Measurements from ENCODE around the gene SMIM35. TPM values are rescaled to one million over a fixed set of nuclear protein-coding genes. Genes with fewer than 3 reads are reported as not detected.

SMIM35 gene
- total RNA-seq, 1 experiment from 2014 or later: not detected

DNA sequence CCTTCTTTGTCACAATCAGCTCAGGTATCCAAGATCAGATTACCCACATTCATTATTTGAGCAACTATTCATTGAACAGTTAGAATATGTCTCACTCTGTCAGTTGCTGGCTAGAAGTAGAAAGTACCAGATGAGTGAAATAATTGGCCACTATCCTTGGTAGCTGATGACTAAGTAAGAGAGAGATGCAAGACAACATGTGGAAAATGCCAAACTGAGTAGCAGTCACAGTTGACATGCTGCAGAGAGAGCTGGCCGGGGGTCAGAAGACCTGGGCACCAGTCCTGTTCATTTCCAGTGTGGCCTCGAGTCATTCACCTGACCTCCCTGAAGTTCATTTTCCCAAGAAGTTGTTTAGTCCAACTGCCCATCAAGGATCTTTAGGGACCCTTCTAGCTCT is 22.5 kb upstream of the SMIM35 start:
- peak; percentile 9 for DNase-seq (ENCODE audit: low spot score)

DNA sequence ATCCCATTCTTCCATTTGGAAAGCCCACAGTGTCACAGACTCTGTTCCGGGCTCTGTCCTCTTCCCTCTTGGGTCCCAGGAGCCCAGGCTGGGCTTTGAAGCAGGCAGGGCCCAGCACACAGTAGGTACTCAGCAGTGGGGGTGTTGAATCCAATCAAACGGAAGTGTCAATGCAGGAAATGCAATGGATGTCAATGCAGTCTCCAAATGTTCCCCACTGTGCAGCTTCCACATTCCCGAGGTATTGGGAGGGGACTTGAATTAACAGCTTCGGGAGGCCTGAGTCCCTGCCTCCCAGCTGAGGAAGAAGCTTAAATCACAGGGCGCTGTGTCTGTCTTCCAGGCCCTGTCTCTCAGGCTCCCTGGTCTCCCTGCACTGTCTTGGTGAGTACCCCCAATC is 21.8 kb upstream of the SMIM35 start:
- DNase-seq (ENCODE audit: low spot score): no peak

DNA sequence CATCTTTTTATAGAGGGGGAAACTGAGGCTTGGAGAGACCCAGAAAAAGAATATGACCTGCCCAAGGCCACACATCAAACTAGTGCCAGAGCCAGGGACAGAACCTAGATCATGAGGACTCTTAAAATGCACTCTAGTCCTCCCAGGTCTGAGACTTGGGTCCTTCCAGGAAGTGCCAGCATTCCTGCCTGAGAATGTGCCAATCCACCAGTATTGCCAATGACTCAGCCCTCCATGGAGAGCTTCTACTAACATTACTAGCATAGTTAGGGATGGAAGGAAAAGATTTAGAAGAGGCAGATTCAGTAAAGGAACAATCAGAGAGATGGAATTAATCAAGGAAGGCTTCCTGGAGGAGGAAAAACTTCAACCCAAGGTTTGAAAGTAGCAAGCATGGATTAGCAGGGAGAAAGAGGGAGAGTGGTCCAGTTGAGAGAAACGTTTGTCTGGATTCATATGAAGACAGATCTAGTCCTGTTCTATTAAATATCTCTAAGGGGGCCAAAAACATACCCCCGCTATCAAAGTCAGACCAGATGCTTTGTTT is 20.1 kb upstream of the SMIM35 start:
- DNase-seq (ENCODE audit: low spot score): peak; percentile 52

- DNase-seq (ENCODE audit: low spot score): no peak
Measured at GRCh38 chr11:118105657-118106305, 19.0 kb upstream of the SMIM35 start.

DNA sequence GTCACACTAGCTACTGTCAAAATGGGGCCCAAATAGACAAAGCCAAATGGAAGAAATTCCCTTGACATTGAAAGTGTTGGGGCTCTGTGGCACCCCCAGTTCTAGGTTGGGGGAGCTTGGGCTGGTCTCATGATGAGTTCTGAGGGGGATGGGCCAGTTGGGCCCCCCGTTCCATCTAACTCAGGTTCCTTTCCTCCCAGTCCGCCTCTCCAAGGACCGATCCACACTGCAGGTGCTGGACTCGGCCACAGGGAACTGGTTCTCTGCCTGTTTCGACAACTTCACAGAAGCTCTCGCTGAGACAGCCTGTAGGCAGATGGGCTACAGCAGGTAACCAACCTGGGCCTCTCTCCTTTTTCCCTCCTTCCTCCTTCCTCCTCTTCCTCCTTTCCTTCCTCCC is 17.7 kb upstream of the SMIM35 start:
- no peak for DNase-seq (ENCODE audit: low spot score)

- DNase-seq (ENCODE audit: low spot score): no peak
Measured at GRCh38 chr11:118102721-118103261, 16.0 kb upstream of the SMIM35 start.

DNA sequence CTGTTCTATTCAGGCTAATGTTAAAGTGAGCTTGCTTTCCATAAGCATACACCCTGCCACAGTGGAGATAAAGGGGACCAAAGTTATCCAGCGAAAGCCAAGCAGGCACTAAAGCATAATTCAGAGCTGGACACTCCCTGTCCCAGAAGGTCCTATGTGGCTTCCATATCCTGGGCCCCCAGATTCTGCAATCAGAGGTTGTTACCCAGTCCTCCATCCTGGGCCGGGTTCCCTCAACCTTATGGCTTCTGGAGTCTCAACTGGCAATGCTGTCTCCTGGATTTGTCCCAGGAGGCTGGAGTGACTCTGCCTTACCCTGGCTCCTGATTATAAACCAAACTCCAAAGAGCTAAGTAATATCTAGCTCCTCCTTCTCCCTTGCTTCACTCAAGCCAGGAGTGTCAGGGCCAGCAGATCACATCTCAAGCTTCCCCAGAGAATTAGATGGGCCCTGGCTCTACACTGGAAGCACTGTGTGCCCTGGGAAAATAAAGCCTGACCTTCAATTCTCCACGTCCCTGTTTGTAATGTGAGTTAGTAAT is 14.0 kb upstream of the SMIM35 start:
- DNase-seq (ENCODE audit: low spot score): no peak

DNA sequence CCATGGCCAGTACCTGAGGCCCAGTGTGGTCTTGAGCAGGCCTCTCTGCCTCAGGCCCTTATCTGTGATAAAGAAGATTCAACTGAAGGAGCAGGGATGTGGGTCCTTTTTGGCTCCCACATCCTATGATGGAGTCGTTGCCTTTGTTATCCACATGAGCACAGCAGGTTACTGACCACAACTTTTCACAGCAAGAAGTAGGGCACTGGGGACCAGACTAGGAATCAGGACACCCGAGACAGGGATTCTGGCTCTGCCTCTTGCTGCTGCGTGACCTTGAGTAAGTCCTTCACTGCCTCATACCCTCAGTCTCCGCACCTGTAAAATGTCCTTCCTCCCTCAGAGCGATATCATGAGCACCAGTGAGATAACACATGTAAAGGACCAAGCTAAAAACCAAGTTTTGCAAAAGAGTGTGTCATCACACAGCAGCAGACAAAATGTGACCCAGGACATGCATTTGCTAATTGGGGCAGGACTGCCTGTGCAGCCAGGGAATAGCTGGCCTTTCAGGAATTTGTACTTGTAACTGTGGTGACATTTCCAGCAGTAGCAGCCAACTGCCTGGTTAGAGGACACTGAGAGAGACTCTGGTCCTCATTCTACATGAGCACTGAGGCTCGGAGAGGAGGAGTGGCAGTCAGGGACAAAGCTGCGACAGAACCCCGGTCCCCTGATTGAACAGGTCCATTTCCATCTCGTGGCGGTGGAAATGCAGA is 13.2 kb upstream of the SMIM35 start:
- no peak for DNase-seq (ENCODE audit: low spot score)

DNA sequence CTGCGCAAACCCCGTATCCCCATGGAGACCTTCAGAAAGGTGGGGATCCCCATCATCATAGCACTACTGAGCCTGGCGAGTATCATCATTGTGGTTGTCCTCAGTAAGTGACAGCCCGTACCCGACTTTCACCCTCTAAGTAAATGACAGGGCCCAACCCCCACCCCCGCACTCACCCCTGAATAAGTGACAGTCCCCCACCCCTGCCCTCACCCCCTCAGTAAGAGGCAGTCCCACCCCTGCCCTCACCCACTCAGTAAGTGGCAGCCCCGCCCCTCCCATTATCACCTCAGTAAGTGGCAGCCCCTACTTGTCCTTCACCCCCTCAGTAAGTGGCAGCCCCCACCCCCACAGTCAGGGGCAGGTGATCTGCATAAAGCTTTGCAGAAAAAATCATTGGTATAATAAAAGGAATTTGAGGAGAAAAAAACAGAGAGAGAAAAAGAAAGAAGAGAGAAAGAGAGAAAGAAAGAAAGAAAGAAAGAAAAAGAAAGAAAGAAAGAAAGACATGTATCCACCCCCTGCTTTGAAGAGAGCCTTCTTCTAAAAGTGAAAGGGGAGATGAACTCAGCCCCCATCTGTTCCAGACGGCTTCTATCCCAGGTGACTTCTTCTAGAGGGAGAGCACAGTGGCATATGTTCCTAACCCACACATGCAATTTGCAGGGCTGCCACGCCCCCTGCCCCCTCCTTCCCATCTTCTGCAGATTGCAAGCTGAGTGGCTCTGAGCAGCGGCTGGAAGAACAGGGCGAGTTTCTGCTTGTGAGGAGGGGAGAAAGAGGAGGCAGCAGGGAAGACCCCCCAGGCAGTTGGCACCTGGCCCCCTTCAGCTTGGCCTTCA is 12.5 kb upstream of the SMIM35 start:
- DNase-seq (ENCODE audit: low spot score): no peak

DNA sequence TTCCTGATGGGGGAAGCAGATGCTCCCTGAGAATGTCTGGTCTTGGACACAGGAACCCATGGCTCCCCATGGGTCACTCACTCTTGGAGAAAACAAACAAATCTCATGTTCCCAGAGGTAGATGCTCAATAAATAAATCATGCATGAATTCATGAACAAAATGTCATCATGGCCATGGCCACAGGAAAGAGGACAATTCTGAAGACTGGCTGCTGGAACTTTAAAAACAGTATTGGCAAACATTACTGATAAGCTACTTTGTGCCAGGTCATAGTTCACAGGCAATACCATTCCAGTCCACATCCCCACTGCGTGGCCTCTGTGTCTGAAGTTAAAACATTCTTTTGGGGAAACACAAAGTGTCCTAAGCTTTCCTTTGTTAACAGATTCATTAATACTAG is 9.2 kb upstream of the SMIM35 start:
- no peak for DNase-seq (ENCODE audit: low spot score)

DNA sequence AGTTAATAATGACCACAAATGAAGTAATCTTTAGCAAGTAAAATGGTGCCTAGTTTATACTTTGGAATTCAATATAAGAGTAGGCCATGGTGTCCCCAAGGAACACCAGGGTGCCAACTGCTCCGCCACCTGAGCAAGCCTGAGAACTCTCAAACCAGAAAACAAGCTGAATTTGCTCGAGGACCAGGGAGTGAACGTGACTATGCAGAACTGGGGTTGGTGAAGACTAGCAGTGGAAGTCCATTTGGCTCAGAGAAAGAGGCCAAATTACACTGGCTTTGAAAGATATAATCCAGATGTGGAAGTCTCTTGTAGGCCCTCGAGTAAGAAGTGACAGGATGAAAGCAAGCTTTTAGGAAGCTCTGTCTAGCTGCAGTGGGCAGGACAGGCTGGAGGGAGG is 8.7 kb upstream of the SMIM35 start:
- DNase-seq (ENCODE audit: low spot score): no peak

DNA sequence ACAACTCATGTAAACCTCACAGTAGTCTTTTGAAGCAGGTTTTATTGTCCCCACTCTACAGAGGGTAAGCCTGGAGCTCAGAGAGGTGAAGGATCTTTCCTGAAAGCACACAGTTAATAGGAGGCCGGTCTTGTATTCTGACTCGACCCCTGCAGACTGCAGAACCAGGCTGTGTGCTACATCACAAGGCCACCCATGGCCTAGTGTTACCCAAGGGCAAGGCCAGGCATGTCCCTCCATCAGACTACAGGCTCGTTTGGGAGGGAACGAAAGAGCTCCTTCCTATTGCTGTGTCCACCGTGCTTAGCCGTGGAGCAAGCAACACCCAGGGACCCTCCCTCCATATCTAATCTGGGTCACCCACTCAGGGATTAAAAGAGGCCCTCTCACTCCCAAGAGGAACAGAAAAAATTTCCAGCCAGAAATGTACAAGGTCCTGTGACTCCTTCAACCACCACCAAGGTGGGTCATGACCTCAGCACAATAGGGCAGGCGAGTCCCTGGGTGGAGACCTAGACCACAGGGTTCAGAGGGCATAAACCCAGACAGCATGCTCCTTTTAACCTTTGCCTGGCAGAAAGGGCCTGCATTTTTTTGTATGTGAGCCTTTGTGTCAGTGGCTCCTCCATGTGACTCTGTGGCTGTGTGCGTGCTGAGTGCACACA is 6.3 kb upstream of the SMIM35 start:
- DNase-seq (ENCODE audit: low spot score): no peak

GRCh38 chr11:118091690-118092089 is 4.9 kb upstream of the SMIM35 start:
- no peak for DNase-seq (ENCODE audit: low spot score)

GRCh38 chr11:118090545-118091162 is 3.9 kb upstream of the SMIM35 start:
- no peak for DNase-seq (ENCODE audit: low spot score)

GRCh38 chr11:118088531-118088930 is 1.8 kb upstream of the SMIM35 start:
- no peak for DNase-seq (ENCODE audit: low spot score)

DNA sequence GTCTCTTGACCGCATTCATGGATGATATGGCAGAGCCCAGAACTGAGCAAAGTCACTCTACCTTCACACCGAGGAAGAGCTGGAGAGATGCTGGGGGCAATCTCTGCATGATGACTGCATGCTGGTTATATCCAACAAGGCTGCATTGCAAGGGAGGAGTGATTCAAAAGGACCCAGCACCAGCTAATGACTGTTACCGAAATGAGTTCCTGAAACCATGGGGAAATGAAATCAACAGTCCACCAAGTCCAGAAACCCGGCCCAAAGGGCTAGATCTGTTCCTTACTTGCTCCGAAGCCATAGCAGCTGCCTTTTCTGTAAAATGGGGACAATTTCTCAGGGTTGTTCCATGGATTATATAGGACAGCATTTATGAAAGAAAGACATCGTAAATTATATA is 1.2 kb upstream of the SMIM35 start:
- DNase-seq (ENCODE audit: low spot score): no peak

DNA sequence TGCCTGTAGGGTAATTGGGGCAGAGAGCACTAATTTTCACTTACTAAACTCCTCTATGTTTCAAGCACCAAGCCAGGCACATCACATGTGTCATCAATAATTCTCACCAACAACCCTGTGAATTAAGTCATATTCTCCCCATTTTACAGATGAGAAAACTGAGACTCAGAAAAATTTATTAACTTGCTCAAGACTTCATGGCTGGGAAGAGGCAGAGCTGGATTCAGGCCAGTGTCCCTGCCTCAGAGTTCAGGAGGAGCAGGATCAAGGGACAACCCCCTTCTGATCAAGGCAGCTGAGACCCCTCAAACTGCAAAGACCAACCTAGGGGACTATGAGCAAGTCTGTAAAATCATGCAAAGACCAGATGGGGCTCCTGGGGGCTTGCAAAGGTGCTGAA is 2.1 kb downstream of the SMIM35 start:
- DNase-seq (ENCODE audit: low spot score): no peak

GRCh38 chr11:118084247-118084646 is 2.5 kb downstream of the SMIM35 start:
- no peak for DNase-seq (ENCODE audit: low spot score)

DNA sequence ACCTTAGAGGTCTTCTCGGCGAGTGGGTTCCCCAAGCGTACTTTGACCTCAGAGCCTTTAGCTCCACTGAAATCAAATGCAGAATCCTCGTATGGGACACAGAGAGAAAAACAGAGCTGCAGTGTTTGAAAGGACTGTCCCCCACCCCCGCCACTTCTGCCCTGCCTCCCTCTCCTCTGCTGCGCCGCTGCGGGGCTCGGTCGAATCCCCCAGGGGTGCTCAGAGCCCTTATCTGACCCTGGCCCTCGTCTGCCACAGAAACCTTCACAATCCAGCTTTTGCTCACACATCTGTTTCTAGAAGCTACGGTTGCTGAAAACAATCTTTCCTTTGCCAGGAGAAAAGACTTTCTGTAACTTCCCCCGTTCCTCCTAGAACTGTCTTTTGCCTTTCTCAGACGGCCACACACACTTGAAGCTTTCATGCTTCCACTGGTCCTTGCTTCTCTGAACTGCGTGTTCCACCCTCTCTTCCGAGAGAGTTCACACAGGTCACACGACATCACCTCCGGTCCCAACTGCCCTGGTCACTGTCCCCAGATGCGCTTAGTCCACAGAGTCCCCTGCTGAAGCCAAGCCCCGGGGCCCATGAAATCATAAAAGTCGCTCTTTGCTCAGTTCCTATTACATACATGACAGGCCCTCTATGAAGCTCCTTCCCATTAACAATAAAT is 3.7 kb downstream of the SMIM35 start:
- DNase-seq (ENCODE audit: low spot score): no peak

GRCh38 chr11:118081241-118081958 is 5.4 kb downstream of the SMIM35 start:
- DNase-seq (ENCODE audit: low spot score): no peak

Measured in A172 (cell line).